ENCODE data around the gene ADGRD1. TPM values are rescaled to one million over a fixed set of nuclear protein-coding genes. Genes with fewer than 3 reads are reported as not detected.

Gene ADGRD1
- total and polyA plus RNA-seq, 7 donors: 0.46 to 22.5 (median 7.2) TPM

DNA sequence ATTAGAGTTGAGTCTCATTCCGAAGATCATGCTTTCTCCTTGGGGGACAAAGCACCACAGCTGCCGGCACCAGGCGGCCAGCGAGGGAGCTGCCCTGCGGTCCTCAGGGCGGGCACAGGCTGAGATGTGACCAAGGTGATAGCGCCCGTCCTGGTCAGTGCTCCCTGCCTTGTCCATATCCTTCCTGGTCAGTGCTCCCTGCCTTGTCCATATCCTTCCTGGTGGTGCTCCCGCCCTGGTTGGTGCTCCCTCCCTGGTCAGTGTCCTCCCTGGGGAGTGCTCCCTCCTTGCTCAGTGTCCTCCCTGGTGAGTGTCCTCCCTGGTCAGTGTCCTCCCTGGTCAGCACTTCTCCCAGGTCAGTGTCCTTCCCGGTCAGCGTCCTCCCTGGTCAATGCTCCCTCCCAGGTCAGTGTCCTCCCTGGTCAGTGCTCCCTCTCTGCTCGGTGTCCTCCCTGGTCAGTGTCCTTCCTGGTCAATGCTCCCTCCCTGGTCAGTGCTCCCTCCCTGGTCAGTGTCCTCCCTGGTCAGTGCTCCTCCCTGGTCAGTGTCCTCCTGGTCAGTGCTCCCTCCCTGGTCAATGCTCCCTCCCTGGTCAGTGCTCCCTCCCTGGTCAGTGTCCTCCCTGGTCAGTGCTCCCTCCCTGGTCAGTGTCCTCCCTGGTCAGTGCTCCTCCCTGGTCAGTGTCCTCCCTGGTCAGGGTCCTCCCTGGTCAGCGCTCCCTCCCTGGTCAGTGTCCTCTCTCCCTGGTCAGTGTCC is 92.2 kb downstream of the ADGRD1 start:
- Histone ChIP-seq H3K27me3 (no peaks in the 10 kb centered on the region), H3K36me3 (no peaks in the 10 kb centered on the region), H3K4me3 (no peak overlapping the region), H3K9me3 (no peaks in the 10 kb centered on the region), H3K27ac (no peak overlapping the region), H3K4me1 (no peaks in the 10 kb centered on the region)
- intact Hi-C loops (cut with DNase I): no loop called here
- TF ChIP-seq, protein P1, sequence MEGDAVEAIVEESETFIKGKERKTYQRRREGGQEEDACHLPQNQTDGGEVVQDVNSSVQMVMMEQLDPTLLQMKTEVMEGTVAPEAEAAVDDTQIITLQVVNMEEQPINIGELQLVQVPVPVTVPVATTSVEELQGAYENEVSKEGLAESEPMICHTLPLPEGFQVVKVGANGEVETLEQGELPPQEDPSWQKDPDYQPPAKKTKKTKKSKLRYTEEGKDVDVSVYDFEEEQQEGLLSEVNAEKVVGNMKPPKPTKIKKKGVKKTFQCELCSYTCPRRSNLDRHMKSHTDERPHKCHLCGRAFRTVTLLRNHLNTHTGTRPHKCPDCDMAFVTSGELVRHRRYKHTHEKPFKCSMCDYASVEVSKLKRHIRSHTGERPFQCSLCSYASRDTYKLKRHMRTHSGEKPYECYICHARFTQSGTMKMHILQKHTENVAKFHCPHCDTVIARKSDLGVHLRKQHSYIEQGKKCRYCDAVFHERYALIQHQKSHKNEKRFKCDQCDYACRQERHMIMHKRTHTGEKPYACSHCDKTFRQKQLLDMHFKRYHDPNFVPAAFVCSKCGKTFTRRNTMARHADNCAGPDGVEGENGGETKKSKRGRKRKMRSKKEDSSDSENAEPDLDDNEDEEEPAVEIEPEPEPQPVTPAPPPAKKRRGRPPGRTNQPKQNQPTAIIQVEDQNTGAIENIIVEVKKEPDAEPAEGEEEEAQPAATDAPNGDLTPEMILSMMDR (IDR thresholded peaks at IDR 0.05): no peak
- TF ChIP-seq EP300 (IDR thresholded peaks at IDR 0.05): no peak
- TF ChIP-seq POLR2A (IDR thresholded peaks at IDR 0.05): no peak
- TF ChIP-seq POLR2AphosphoS5 (IDR thresholded peaks at IDR 0.05): no peak
- DNase-seq: peak; percentile 55
- 96% methylated on average over 13 of the region's 13 CpGs for whole genome bisulfite sequencing, 2 donors

DNA sequence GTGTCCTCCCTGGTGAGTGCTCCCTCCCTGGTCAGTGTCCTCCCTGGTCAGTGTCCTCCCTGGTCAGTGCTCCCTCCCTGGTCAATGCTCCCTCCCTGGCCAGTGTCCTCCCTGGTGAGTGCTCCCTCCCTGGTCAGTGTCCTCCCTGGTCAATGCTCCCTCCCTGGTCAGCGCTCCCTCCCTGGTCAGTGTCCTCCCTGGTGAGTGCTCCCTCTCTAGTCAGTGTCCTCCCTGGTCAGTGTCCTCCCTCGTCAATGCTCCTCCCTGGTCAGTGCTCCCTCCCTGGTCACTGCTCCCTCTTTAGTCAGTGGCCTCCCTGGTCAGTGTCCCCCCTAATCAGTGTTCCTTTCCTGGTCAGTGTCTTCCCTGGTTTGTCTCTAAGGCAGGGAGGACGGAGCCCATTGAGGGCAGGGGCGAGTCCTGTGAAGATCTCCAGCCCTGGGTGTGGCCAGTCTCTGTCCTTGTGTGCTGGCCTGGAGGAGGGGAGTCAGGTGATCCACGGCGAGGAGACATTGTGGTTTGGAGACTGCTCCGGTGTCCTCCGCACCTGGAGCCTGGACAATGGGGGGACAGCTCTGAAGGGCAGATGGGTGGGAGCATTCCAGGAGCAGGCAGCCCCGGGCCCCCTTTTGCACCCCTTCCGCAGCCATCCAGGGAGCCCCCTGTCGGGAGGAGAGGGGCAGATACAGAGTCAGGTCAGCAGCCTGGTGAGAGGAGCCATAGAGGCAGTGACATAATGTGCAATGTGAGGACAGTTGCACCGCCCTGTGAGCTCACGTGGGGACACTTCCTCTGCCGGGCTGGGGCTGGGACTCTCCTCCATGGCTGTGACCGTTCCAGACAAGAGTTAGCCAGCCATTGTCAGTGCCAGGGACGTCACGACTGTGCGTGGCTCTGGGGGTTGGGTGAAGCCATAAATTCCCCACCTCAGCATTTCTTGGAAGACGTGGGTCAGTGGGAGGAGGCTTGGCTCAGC is 93.4 kb downstream of the ADGRD1 start:
- no peaks in the 10 kb centered on the region for H3K36me3 ChIP-seq
- no peaks in the 10 kb centered on the region for H3K27me3 ChIP-seq
- peak overlapping the region in 1 of 4 donors; percentile 32 for H3K27ac ChIP-seq
- H3K9me3 ChIP-seq: no peaks in the 10 kb centered on the region
- TF ChIP-seq POLR2A (IDR thresholded peaks at IDR 0.05) (no peak), POLR2AphosphoS5 (IDR thresholded peaks at IDR 0.05) (no peak), EP300 (IDR thresholded peaks at IDR 0.05) (no peak)
- TF ChIP-seq, protein P1 (IDR thresholded peaks at IDR 0.05): no peak
- intact Hi-C loops (cut with DNase I): no loop called here
- no peak overlapping the region for H3K4me3 ChIP-seq
- 60 to 65% methylated on average over 19 of the region's 19 CpGs for WGBS, 2 donors
- H3K4me1 ChIP-seq: no peaks in the 10 kb centered on the region
- DNase-seq: peak; percentile 66

DNA sequence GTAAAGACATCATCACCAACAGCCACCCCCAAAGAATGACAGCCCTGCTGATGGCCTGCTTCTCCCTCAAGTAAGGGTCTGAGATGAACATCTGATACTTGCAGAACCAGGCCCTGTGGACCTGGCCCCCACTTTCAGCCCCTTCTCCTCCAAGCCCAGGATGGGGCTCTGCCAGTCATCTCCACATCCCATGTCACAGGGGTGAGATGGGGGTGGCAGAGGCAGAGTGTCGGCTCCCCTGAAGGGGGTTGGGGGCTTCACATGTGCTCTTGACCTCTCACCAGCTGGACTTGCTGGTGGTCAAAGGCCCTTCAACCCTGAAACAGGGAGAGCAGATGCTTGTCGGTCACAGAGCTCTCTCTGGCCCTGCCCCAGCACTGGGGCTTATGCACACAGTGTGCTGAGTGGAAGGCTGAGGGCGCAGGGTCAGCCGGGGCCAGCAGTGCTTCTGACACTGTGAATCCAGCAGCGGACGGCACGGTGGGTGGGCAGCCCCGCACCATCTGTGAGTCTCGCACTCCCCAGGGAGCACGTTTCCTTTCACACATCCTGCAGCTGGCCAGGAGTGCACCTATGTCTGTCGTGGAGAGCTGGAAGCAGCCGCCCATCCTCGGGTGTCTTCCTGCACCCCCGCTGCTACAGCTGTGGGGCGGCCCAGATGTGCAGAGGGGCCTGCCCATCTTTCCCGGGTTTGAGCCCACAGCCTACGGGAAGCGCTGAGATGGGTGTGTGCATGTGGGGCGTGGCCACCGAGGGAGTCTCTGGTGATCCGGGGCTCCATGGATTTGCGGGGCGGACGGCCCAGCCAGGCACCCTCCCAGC is 94.3 kb downstream of the ADGRD1 start:
- H3K9me3 ChIP-seq: no peaks in the 10 kb centered on the region
- peak overlapping the region in 1 of 4 donors; percentile 14 for H3K27ac ChIP-seq
- 49 to 57% methylated on average over 24 of the region's 24 CpGs for WGBS, 2 donors
- H3K36me3 ChIP-seq: no peaks in the 10 kb centered on the region
- H3K4me1 ChIP-seq: no peaks in the 10 kb centered on the region
- intact Hi-C loops (cut with DNase I): no loop called here
- no peak overlapping the region for H3K4me3 ChIP-seq
- TF ChIP-seq POLR2AphosphoS5 (IDR thresholded peaks at IDR 0.05) (peak in 1 of 4 donors; percentile 5), POLR2A (IDR thresholded peaks at IDR 0.05) (no peak), EP300 (IDR thresholded peaks at IDR 0.05) (no peak)
- TF ChIP-seq, protein P1 (IDR thresholded peaks at IDR 0.05): no peak
- no peak for DNase-seq
- no peaks in the 10 kb centered on the region for H3K27me3 ChIP-seq

GRCh38 chr12:131048611-131048990 is 94.9 kb downstream of the ADGRD1 start:
- WGBS, 2 donors: 27 to 55% methylated on average over 6 of the region's 6 CpGs
- H3K36me3 ChIP-seq: no peaks in the 10 kb centered on the region

More at GRCh38 chr12:131048611-131048990, 94.9 kb downstream of the ADGRD1 start:
- Histone ChIP-seq H3K27ac (peak overlapping the region in 1 of 4 donors; percentile 14), H3K27me3 (no peaks in the 10 kb centered on the region), H3K9me3 (no peaks in the 10 kb centered on the region), H3K4me1 (no peaks in the 10 kb centered on the region), H3K4me3 (no peak overlapping the region)
- no peak for DNase-seq
- intact Hi-C loops (cut with DNase I): no loop called here
- TF ChIP-seq POLR2A (IDR thresholded peaks at IDR 0.05) (no peak), POLR2AphosphoS5 (IDR thresholded peaks at IDR 0.05) (no peak), EP300 (IDR thresholded peaks at IDR 0.05) (no peak)
- TF ChIP-seq, protein P1 (IDR thresholded peaks at IDR 0.05): no peak
